HL-60 (cell line): ENCODE results near the gene NPHS2.

ENCODE experiments used
- CTCF ChIP-seq: IDR thresholded peaks from one replicate; pipeline ENCODE4 v1.5.1; 2011; ENCODE audit warnings: low read length, control low read depth, inconsistent platforms; ENCODE audit not compliant: insufficient read depth
- GABPA ChIP-seq: IDR thresholded peaks from 2 replicates; pipeline ENCODE4 v1.6.1; 2012; ENCODE audit warnings: low read depth
- POLR2AphosphoS5 ChIP-seq: IDR thresholded peaks from 2 replicates; pipeline ENCODE4 v1.6.1; 2012; ENCODE audit warnings: low read depth
- REST ChIP-seq: IDR thresholded peaks from 2 replicates; pipeline ENCODE4 v1.6.1; 2012; ENCODE audit warnings: low read depth; ENCODE audit not compliant: insufficient replicate concordance
- SPI1 ChIP-seq: IDR thresholded peaks from 2 replicates; pipeline ENCODE4 v1.6.1; 2012; ENCODE audit warnings: low read depth, mild to moderate bottlenecking, borderline replicate concordance

GRCh38 chr1:179591592-179592580 lies 16.1 kb upstream of the NPHS2 start, which contains the start of gene TDRD5:
- no peak for TF ChIP-seq CTCF
- TF ChIP-seq REST: no peak
- TF ChIP-seq POLR2AphosphoS5: no peak
- no peak for TF ChIP-seq SPI1
- TF ChIP-seq GABPA: no peak
